A549 treated with ZK216348 at 1 μM for 4 hours (cell line): ENCODE data around the gene MYL3. TPM values are rescaled to one million over a fixed set of nuclear protein-coding genes. Genes with fewer than 3 reads are reported as not detected.

Experiments used
- total RNA-seq: library from RNA; stranded (reverse); fragments of 200-300 nt; extraction: Qiagen RNA extraction; gene quantifications from 5 replicates; pipeline ENCODE4 v1.2.3, GENCODE V29; 2022; ENCODE audit warnings: low read depth

MYL3 gene
- 0.16 TPM in 1 of 5 replicates, not detected in the others for total RNA-seq

DNA sequence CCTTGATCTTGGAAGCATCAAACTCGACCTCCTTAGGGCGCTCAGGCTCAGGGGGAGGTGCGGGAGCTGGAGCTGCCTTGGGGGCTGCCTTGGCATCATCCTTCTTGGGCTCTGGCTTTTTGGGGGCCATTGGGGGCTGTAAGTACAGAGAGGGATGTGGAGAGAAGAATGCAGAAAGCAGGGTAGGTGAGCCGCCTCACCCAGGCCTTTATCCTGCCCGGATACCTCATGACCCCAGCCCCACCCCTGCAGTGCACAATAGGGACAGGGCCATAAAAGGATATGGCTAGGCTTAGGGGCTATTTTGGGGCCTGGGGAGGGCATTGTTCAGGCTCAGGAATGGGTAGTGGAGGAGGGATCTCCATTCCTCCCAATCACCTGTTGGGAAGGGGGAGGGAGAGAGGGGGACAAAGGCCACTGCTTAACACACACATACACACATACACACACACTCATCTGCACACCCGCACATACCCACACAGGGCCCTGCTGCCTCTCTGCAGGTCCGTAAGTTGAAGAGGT lies at the start of gene MYL3:
TSS of gene MYL3 (minus strand) at position 184 of the 522 bp plus-strand sequence. CDS start at position 130, 54 bp downstream.

DNA sequence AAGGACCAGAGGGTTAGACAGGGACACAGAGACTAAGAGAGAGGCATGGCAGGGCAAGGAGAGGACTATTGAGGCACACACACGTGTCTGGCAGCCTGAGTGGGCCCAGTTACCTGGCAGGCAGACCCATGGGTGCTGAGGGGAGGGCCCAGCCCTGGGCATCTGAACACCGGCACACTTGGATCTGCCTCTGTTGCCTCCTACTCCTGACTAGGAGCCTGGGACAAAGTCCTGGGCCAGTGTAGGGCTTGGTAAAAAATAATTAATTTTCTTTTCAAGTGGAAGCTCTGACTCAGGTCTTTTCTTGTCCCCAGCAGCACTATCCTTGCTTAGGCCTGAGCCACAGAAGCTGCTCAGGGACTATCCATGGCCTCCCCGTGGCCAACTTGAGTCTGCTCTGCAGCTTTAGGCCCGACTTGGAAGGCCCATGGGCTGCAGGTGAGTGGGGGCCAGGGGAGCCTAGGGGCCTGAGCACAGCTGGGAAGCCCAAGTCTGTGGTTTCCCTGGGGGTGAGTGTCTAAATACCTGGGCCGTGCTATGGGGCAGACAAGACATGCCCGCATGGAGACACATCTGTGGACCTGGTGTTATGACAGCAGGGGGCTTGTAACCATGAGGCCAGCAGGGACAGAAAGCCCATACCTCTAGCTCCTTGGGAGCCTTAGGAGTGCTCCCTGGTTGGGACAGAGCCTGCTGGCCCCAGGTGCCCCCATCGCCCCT lies 14.3 kb upstream of the MYL3 start, which contains the start of gene PTH1R:
TSS of gene PTH1R (plus strand) at position 316 of the 720 bp plus-strand sequence. CDS start 5,839 bp downstream, outside the sequence.

Other genes starting within 250 kb of the MYL3 start
- 7.2 to 9.5 TPM (median 9.0 TPM) in 5 replicates for gene ALS2CL, start 169.8 kb downstream of the MYL3 start, total RNA-seq
- 0.09 to 0.11 TPM in 2 of 5 replicates, not detected in the others for gene TMIE, start 162.1 kb downstream of the MYL3 start, total RNA-seq
- gene PRSS50, start 145.6 kb downstream of the MYL3 start, total RNA-seq, result not detected in 5 replicates
- 0.28 to 0.89 TPM (median 0.58 TPM) in 5 replicates for gene PTH1R, start 14.3 kb upstream of the MYL3 start, total RNA-seq
- 56.7 to 122 TPM (median 59.8 TPM) in 5 replicates for gene CCDC12, start 113.3 kb upstream of the MYL3 start, total RNA-seq
- 45.6 to 87.5 TPM (median 63.1 TPM) in 5 replicates for gene NBEAL2, start 116.2 kb upstream of the MYL3 start, total RNA-seq